GM21367 (cell line): ENCODE data around the gene ARHGEF16.

ENCODE experiments used
- ATAC-seq: cut with Tn5 transposase; IDR thresholded peaks from one replicate; pipeline ENCODE4 v1.9.1; 2021; ENCODE audit not compliant: unreplicated experiment

ARHGEF16 gene

GRCh38 chr1:3436451-3436850 is 18.0 kb upstream of the ARHGEF16 start:
- no peak for ATAC-seq

GRCh38 chr1:3436901-3437300 is 17.6 kb upstream of the ARHGEF16 start:
- ATAC-seq, result no peak

GRCh38 chr1:3438661-3439180 is 15.7 kb upstream of the ARHGEF16 start:
- no peak for ATAC-seq

- ATAC-seq, result no peak
Measured at GRCh38 chr1:3439346-3440299, 14.8 kb upstream of the ARHGEF16 start.

GRCh38 chr1:3440300-3440681 is 14.2 kb upstream of the ARHGEF16 start:
- no peak for ATAC-seq

GRCh38 chr1:3440711-3441409 is 13.6 kb upstream of the ARHGEF16 start:
- ATAC-seq, result no peak

- ATAC-seq, result no peak
Measured at GRCh38 chr1:3441410-3441847, 13.0 kb upstream of the ARHGEF16 start.

GRCh38 chr1:3441880-3442279 is 12.6 kb upstream of the ARHGEF16 start:
- ATAC-seq, result no peak

GRCh38 chr1:3442331-3442730 is 12.1 kb upstream of the ARHGEF16 start:
- no peak for ATAC-seq

GRCh38 chr1:3442901-3443300 is 11.6 kb upstream of the ARHGEF16 start:
- no peak for ATAC-seq

GRCh38 chr1:3443807-3444206 is 10.7 kb upstream of the ARHGEF16 start:
- no peak for ATAC-seq

GRCh38 chr1:3444298-3444697 is 10.2 kb upstream of the ARHGEF16 start:
- ATAC-seq, result no peak

- ATAC-seq, result no peak
Measured at GRCh38 chr1:3444736-3445135, 9.7 kb upstream of the ARHGEF16 start.

GRCh38 chr1:3450202-3450863 is 4.1 kb upstream of the ARHGEF16 start:
- ATAC-seq, result no peak

GRCh38 chr1:3450983-3451382 is 3.5 kb upstream of the ARHGEF16 start:
- ATAC-seq, result no peak

- no peak for ATAC-seq
Measured at GRCh38 chr1:3451994-3452865, 2.2 kb upstream of the ARHGEF16 start.

- no peak for ATAC-seq
Measured at GRCh38 chr1:3452866-3453175, 1.6 kb upstream of the ARHGEF16 start.

- no peak for ATAC-seq
Measured at GRCh38 chr1:3453203-3453761, 1.2 kb upstream of the ARHGEF16 start.

GRCh38 chr1:3454811-3455618 is 550 bp downstream of the ARHGEF16 start:
- ATAC-seq, result no peak
